OCI-LY1 (cell line): ENCODE measurements around the gene PPP1R18.

Source experiments
- CTCF ChIP-seq: fragments of 200-600 bp; sonication (generic), shearing (Covaris generic); IDR thresholded peaks from 2 replicates; pipeline ENCODE4 v1.5.1; 2017; ENCODE audit warnings: mild to moderate bottlenecking, antibody characterized with exemption, low read length, moderate library complexity, mixed read lengths
- EZH2 ChIP-seq: fragments of 200-600 bp; sonication (generic), shearing (Covaris generic); IDR thresholded peaks from 2 replicates; pipeline ENCODE4 v1.8.0; 2017; ENCODE audit warnings: borderline replicate concordance, mixed run types, mild to moderate bottlenecking, antibody characterized with exemption, low read length, moderate library complexity, mixed read lengths

GRCh38 chr6:30690403-30691207, 4.2 kb upstream of the PPP1R18 start, which contains the start of gene NRM:
- no peak for TF ChIP-seq CTCF
- no peak for TF ChIP-seq EZH2
